Measurements from ENCODE around the gene L3MBTL2. TPM values are rescaled to one million over a fixed set of nuclear protein-coding genes. Genes with fewer than 3 reads are reported as not detected.

The L3MBTL2 gene
- total and polyA plus RNA-seq, 2 experiments from 2014 or later = 12.1 to 20.1 TPM

GRCh38 chr22:41273128-41273527 is 68.0 kb downstream of the L3MBTL2 start:
- Histone ChIP-seq H3K27ac (no peak overlapping the region), H3K9me2 (replicated peaks; ENCODE audit: insufficient read depth) (no peaks in the 10 kb centered on the region), H4K20me1 (ENCODE audit: insufficient read depth, poor library complexity, severe bottlenecking) (no peaks in the 10 kb centered on the region), H3K9me3 (ENCODE audit: low read depth) (no peaks in the 10 kb centered on the region), H3K4me2 (no peak overlapping the region), H3K4me1 (ENCODE audit: insufficient read depth) (no peaks in the 10 kb centered on the region), H3K79me2 (peaks cover under 1% of the 10 kb centered on the region), H3K4me3 (no peak overlapping the region), H2AFZ (no peak overlapping the region), H3K36me3 (replicated peaks; ENCODE audit: insufficient read depth, low read depth) (no peaks in the 10 kb centered on the region), H3K27me3 (no peaks in the 10 kb centered on the region)
- TF ChIP-seq EZH2 (IDR thresholded peaks at IDR 0.05; ENCODE audit: borderline replicate concordance) = no peak
- over 99% methylated on average over 7 of the region's 7 CpGs for WGBS (ENCODE audit: low lambda C conversion rate, missing lambda C conversion rate)
- no peak for DNase-seq (ENCODE audit: low spot score)

- Histone ChIP-seq H2AFZ (no peak overlapping the region), H4K20me1 (ENCODE audit: insufficient read depth, poor library complexity, severe bottlenecking) (no peaks in the 10 kb centered on the region), H3K79me2 (peaks cover 6% of the 10 kb centered on the region), H3K27me3 (no peaks in the 10 kb centered on the region), H3K4me1 (ENCODE audit: insufficient read depth) (no peaks in the 10 kb centered on the region), H3K9me2 (replicated peaks; ENCODE audit: insufficient read depth) (no peaks in the 10 kb centered on the region), H3K36me3 (replicated peaks; ENCODE audit: insufficient read depth, low read depth) (no peaks in the 10 kb centered on the region), H3K27ac (no peak overlapping the region), H3K4me2 (no peak overlapping the region), H3K4me3 (no peak overlapping the region), H3K9me3 (ENCODE audit: low read depth) (no peaks in the 10 kb centered on the region)
- whole genome bisulfite sequencing (ENCODE audit: low lambda C conversion rate, missing lambda C conversion rate) = 100% methylated on average over 4 of the region's 4 CpGs
- TF ChIP-seq EZH2phosphoT487 (IDR thresholded peaks at IDR 0.05; ENCODE audit: low read depth, severe bottlenecking, unreplicated experiment) (no peak), EZH2 (IDR thresholded peaks at IDR 0.05; ENCODE audit: borderline replicate concordance) (no peak), CTCF (IDR thresholded peaks at IDR 0.05; ENCODE audit: poor library complexity) (no peak)
- no peak for DNase-seq (ENCODE audit: low spot score)
Measured at GRCh38 chr22:41274856-41275255, 69.7 kb downstream of the L3MBTL2 start.

- Histone ChIP-seq H3K9me3 (ENCODE audit: low read depth) (no peaks in the 10 kb centered on the region), H3K79me2 (peaks cover 44% of the 10 kb centered on the region), H3K4me1 (ENCODE audit: insufficient read depth) (no peaks in the 10 kb centered on the region), H3K36me3 (replicated peaks; ENCODE audit: insufficient read depth, low read depth) (no peaks in the 10 kb centered on the region), H4K20me1 (ENCODE audit: insufficient read depth, poor library complexity, severe bottlenecking) (no peaks in the 10 kb centered on the region), H3K9me2 (replicated peaks; ENCODE audit: insufficient read depth) (no peaks in the 10 kb centered on the region), H3K4me2 (no peak overlapping the region), H3K27ac (no peak overlapping the region), H2AFZ (no peak overlapping the region), H3K27me3 (no peaks in the 10 kb centered on the region), H3K4me3 (no peak overlapping the region)
- 89% methylated on average over 3 of the region's 3 CpGs for WGBS (ENCODE audit: low lambda C conversion rate, missing lambda C conversion rate)
- no peak for DNase-seq (ENCODE audit: low spot score)
- TF ChIP-seq EZH2 (IDR thresholded peaks at IDR 0.05; ENCODE audit: borderline replicate concordance) (no peak), CTCF (IDR thresholded peaks at IDR 0.05; ENCODE audit: poor library complexity) (no peak), EZH2phosphoT487 (IDR thresholded peaks at IDR 0.05; ENCODE audit: low read depth, severe bottlenecking, unreplicated experiment) (no peak)
Measured at GRCh38 chr22:41280065-41280464, 75.0 kb downstream of the L3MBTL2 start.

GRCh38 chr22:41280854-41281253 is 75.7 kb downstream of the L3MBTL2 start:
- Histone ChIP-seq H3K27ac (no peak overlapping the region), H3K4me1 (ENCODE audit: insufficient read depth) (no peaks in the 10 kb centered on the region), H2AFZ (no peak overlapping the region), H3K79me2 (peaks cover 44% of the 10 kb centered on the region), H3K4me3 (no peak overlapping the region), H3K36me3 (replicated peaks; ENCODE audit: insufficient read depth, low read depth) (no peaks in the 10 kb centered on the region), H3K9me3 (ENCODE audit: low read depth) (no peaks in the 10 kb centered on the region), H4K20me1 (ENCODE audit: insufficient read depth, poor library complexity, severe bottlenecking) (no peaks in the 10 kb centered on the region), H3K4me2 (no peak overlapping the region), H3K27me3 (no peaks in the 10 kb centered on the region), H3K9me2 (replicated peaks; ENCODE audit: insufficient read depth) (no peaks in the 10 kb centered on the region)
- TF ChIP-seq CTCF (IDR thresholded peaks at IDR 0.05; ENCODE audit: poor library complexity) (no peak), EZH2phosphoT487 (IDR thresholded peaks at IDR 0.05; ENCODE audit: low read depth, severe bottlenecking, unreplicated experiment) (no peak), EZH2 (IDR thresholded peaks at IDR 0.05; ENCODE audit: borderline replicate concordance) (no peak)
- DNase-seq (ENCODE audit: low spot score) = no peak
- 100% methylated on average over 2 of the region's 2 CpGs for WGBS (ENCODE audit: low lambda C conversion rate, missing lambda C conversion rate)

Small RNA genes within 50 kb of the gene (microRNA-seq; reads per million reads assigned to microRNA genes)
- gene MIR6889 = 2.7 reads per million

Small RNA genes within 50 kb of the gene (small RNA-seq; reads per million reads assigned to genes)
- gene MIR6889 = not detected
- not detected for gene RNU6-375P

Other genes starting within 250 kb of the L3MBTL2 start
- 29.0 and 53.8 TPM in 2 replicates for gene EP300, start 112.7 kb upstream of the L3MBTL2 start, total RNA-seq
- gene EP300, start 112.7 kb upstream of the L3MBTL2 start, polyA plus RNA-seq = 19.5 and 28.8 TPM in 2 replicates
- gene CHADL, start 35.6 kb downstream of the L3MBTL2 start, total RNA-seq = 1.00 and 4.5 TPM in 2 replicates
- 1.2 and 1.4 TPM in 2 replicates for gene CHADL, start 35.6 kb downstream of the L3MBTL2 start, polyA plus RNA-seq
- gene RANGAP1, start 80.9 kb downstream of the L3MBTL2 start, total RNA-seq = 34.2 and 35.2 TPM in 2 replicates
- gene RANGAP1, start 80.9 kb downstream of the L3MBTL2 start, polyA plus RNA-seq = 34.6 and 38.1 TPM in 2 replicates
- gene ZC3H7B, start 96.2 kb downstream of the L3MBTL2 start, total RNA-seq = 27.1 and 30.5 TPM in 2 replicates
- gene ZC3H7B, start 96.2 kb downstream of the L3MBTL2 start, polyA plus RNA-seq = 6.4 and 6.9 TPM in 2 replicates
- 5.5 and 8.9 TPM in 2 replicates for gene TEF, start 176.6 kb downstream of the L3MBTL2 start, total RNA-seq
- 5.4 and 6.6 TPM in 2 replicates for gene TEF, start 176.6 kb downstream of the L3MBTL2 start, polyA plus RNA-seq
- 33.2 and 37.8 TPM in 2 replicates for gene TOB2, start 241.5 kb downstream of the L3MBTL2 start, total RNA-seq
- 30.8 and 38.5 TPM in 2 replicates for gene TOB2, start 241.5 kb downstream of the L3MBTL2 start, polyA plus RNA-seq